Activated CD4-positive, alpha-beta memory T cell treated with anti-CD3 and anti-CD28 coated beads for 36 hours (primary cell): ENCODE results near the gene TP63. TPM values are rescaled to one million over a fixed set of nuclear protein-coding genes. Genes with fewer than 3 reads are reported as not detected.
"Not testable (repeated sequence)": the region's sequence is repeated elsewhere in the genome, so short reads cannot be mapped to it uniquely, and the experiment has no call there.

Source experiments
- CTCF ChIA-PET: fragments of 350-600 bp; sonication (Branson Sonifier 250); formaldehyde crosslinking; loops from one replicate; lab custom pipeline; 2021; ENCODE audit warnings: antibody characterized with exemption, inconsistent platforms; lab: Charles Lee
- POLR2A ChIA-PET: fragments of 350-600 bp; sonication (Branson Sonifier 250); formaldehyde crosslinking; loops from one replicate; lab custom pipeline; 2021; ENCODE audit warnings: antibody characterized with exemption; lab: Charles Lee
- DNase-seq: peaks from one replicate; pipeline ENCODE4 v3.0.0-alpha.2; 2020
- H3K27ac Mint-ChIP-seq: one replicate; pipeline ENCODE4 v1.8.0; 2021; ENCODE audit warnings: mixed read lengths
- H3K27me3 Mint-ChIP-seq: one replicate; pipeline ENCODE4 v1.8.0; 2021; ENCODE audit warnings: mixed read lengths
- H3K36me3 Mint-ChIP-seq: one replicate; pipeline ENCODE4 v1.8.0; 2021; ENCODE audit warnings: mixed read lengths
- H3K4me1 Mint-ChIP-seq: one replicate; pipeline ENCODE4 v1.8.0; 2021; ENCODE audit warnings: low read depth, mixed read lengths
- H3K4me3 Mint-ChIP-seq: one replicate; pipeline ENCODE4 v1.8.0; 2021; ENCODE audit warnings: mild to moderate bottlenecking, mixed read lengths
- H3K9me3 Mint-ChIP-seq: one replicate; pipeline ENCODE4 v1.8.0; 2021; ENCODE audit warnings: mixed read lengths
- intact Hi-C: fragments of 100-400 bp; cut with micrococcal nuclease; formaldehyde crosslinking; loops from one replicate; pipeline ENCODE4 v1.15.1; 2023
- total RNA-seq, 2 experiments: library from RNA; stranded (reverse); gene quantifications; one replicate each; pipeline ENCODE4 v1.2.3, GENCODE V29; 2021

Gene TP63
- under 1 TPM; 0.52 to 0.94 TPM for total RNA-seq

DNA sequence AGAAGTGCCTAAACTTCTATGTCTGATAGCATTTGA lies at the start of gene TP63:
Gene TP63 (plus strand): TSS at position 17 of the 36 bp plus-strand sequence. CDS start 127 bp downstream, outside the sequence.
- Mint-ChIP-seq H3K36me3 (no peaks in the 10 kb centered on the region), H3K27me3 (no peaks in the 10 kb centered on the region), H3K4me1 (peaks cover 19% of the 10 kb centered on the region), H3K4me3 (peak within 1 kb of the TSS; percentile 16), H3K27ac (no peak within 1 kb of the TSS), H3K9me3 (no peaks in the 10 kb centered on the region)
- intact Hi-C loops = no loop called here
- ChIA-PET POLR2A (no interaction called here), CTCF (no interaction called here)
- DNase-seq = no peak

DNA sequence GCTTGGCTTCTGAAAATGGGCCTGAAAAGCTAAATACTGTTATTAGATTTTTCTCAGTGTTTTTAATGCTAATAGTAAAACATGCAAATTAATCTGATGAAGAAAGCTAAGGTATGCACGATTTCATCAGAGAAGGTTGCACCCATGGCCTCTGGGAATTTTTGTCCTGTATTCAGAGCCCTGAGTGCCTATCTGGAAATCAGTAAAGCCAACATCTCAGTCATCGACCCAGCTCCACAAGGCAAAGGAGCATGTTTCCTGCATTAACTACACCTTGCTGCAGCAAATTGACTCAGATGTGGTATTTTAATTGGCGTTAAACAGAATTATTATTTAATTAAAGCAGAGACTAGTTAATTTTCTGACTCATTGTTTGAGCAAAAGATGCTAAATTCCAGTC lies 49.0 kb upstream of the TP63 start:
- intact Hi-C loops = no loop called here
- Mint-ChIP-seq H3K27me3 (peaks cover 7% of the 10 kb centered on the region), H3K27ac (no peak overlapping the region), H3K4me1 (peaks cover 10% of the 10 kb centered on the region), H3K36me3 (no peaks in the 10 kb centered on the region), H3K9me3 (no peaks in the 10 kb centered on the region), H3K4me3 (no peak overlapping the region)
- DNase-seq = no peak
- ChIA-PET POLR2A (no interaction called here), CTCF (no interaction called here)

DNA sequence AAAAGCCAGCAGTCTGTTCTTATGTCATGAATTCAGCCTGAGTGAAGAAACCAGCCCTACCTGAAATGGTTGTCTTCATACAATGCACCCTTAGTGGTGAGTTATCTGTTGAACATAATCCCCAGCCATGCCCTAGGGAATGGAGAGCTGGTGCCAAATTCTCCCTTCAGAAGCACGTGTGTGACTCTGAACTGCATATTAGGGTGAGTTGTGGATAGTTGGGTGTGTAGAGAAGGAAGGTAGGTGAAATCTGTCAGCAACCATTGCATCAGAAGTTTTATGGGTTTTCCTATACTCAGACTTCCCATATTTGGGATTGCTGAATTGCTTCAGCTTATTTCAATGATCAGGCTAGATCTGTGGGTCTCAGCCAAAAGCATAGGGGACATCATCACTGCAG lies 46.5 kb upstream of the TP63 start:
- H3K4me3 Mint-ChIP-seq = no peak overlapping the region
- H3K27ac Mint-ChIP-seq = no peak overlapping the region
- ChIA-PET CTCF (no interaction called here), POLR2A (no interaction called here)
- no peak for DNase-seq
- peaks cover 13% of the 10 kb centered on the region for H3K4me1 Mint-ChIP-seq
- intact Hi-C loops = no loop called here
- H3K36me3 Mint-ChIP-seq = no peaks in the 10 kb centered on the region
- no peaks in the 10 kb centered on the region for H3K9me3 Mint-ChIP-seq
- H3K27me3 Mint-ChIP-seq = peaks cover 7% of the 10 kb centered on the region

DNA sequence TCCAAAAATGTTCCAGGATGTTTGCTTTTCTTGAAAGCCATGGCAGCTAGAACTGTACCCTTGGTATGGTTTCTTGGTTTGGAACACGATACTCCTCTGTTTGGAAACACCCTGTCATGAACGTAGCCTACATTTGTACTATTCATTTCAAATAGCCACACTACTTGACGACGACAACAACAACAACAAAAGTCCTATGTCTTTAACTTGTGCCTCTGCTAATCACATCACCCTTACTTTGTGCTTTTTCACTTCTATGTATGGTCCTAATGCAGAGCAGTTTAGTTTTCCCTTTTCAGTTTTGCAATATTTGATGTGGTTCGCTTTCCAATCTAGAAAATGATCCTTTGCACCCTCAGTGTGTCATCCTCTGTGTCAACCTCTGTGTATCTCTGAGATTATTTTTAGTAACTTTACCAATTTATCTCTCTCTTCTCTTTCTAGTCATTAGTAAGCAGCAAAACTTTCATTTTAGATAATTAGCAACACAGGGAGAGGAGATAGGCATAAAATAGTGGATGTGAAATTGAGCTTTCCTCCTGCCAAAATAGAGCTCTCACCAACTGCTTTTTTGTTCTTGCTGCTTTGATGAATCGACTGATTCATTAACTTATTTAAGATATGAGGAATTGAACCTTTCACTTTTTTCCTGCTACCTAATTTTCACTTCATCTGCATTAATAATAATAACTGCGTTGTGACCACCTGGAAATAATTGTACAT lies 44.1 kb upstream of the TP63 start:
- POLR2A ChIA-PET = no interaction called here
- Mint-ChIP-seq H3K36me3 (no peaks in the 10 kb centered on the region), H3K27me3 (peaks cover 7% of the 10 kb centered on the region), H3K9me3 (peaks cover 1% of the 10 kb centered on the region), H3K4me3 (no peak overlapping the region), H3K4me1 (peaks cover 13% of the 10 kb centered on the region), H3K27ac (no peak overlapping the region)
- CTCF ChIA-PET = no interaction called here
- intact Hi-C loops = loop anchor here (2.0 kb wide), 2 partner anchors 14 to 22 kb away; no protein-coding TSS in a partner anchor
- no peak for DNase-seq

DNA sequence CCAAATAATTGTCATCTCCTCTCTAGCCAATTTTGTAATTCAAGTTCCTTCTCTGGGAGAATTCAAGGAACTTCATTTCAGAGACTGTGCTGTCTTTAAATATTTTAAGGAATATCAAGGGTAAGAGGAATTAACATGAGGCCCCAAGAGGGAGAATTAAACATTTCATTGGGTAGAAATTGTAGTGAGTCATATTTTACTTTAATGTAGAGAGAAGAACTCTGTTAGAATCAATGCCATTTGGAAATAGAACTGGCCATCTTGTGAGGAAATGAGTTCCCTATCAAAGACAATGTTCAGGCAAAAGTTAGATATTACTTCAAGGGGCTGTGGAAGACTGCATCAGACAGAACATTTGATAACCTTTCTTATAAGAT lies 43.5 kb upstream of the TP63 start:
- no peak overlapping the region for H3K4me3 Mint-ChIP-seq
- no peak overlapping the region for H3K27ac Mint-ChIP-seq
- peaks cover 2% of the 10 kb centered on the region for H3K36me3 Mint-ChIP-seq
- POLR2A ChIA-PET = no interaction called here
- intact Hi-C loops = loop anchor here (2.0 kb wide), 2 partner anchors 15 to 23 kb away; no protein-coding TSS in a partner anchor
- CTCF ChIA-PET = no interaction called here
- peaks cover 7% of the 10 kb centered on the region for H3K27me3 Mint-ChIP-seq
- peaks cover 13% of the 10 kb centered on the region for H3K4me1 Mint-ChIP-seq
- DNase-seq = no peak
- H3K9me3 Mint-ChIP-seq = peaks cover 5% of the 10 kb centered on the region

DNA sequence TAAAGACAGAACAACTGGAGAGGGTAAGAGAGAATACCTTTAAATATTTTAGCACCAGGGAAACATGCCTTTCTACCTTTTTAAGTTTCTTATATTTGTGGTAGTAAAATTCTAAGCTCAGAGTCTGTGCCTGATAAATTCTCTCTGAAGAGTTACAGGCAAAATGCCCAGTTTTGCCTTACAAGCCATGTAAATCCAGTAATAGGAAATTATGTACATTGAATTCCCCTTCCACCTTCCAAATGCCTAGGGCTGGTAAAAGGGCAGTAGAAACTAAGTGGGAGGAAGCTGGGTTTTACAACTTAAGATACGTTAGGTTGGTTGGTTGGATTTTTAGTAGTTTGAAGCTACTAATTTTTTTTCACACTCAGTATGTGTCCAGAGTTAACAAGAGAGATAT lies 43.1 kb upstream of the TP63 start:
- no peak overlapping the region for H3K27ac Mint-ChIP-seq
- intact Hi-C loops = no loop called here
- ChIA-PET POLR2A (no interaction called here), CTCF (no interaction called here)
- H3K9me3 Mint-ChIP-seq = peaks cover 5% of the 10 kb centered on the region
- H3K27me3 Mint-ChIP-seq = peaks cover 7% of the 10 kb centered on the region
- no peak for DNase-seq
- H3K36me3 Mint-ChIP-seq = peaks cover 2% of the 10 kb centered on the region
- H3K4me1 Mint-ChIP-seq = peaks cover 13% of the 10 kb centered on the region
- H3K4me3 Mint-ChIP-seq = no peak overlapping the region

DNA sequence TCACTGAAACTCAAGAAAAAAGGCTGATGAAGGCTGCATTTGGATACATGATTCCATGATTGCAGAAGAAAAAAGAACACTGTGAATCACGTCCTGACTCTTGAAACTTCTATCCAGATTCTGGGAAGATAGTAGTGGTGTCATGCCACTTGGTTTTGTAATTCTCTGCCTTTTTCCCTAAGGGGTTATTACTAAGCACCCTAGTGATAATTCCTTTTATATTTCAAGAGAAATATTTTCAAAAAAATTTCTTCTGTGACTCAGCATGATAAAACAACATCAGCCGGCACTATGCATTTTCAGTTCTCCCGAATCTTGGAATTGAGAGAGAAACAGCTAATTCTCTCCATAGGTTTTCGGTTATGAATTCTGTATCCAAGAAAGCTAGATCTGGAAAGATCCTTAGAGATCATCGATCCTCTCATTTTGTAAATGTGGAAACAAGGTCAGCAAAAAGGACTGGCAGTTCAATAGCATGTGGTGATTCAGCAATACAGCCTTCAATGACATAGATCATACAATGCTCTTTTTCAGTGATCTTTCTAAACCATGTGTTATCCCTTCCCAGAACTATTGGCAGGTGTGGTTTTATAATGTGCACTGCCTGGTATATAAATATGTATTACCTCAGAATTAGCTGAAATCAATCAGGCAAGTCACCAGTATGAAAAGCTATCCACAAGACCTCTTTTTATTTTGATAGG lies 42.6 kb upstream of the TP63 start:
- ChIA-PET POLR2A (no interaction called here), CTCF (no interaction called here)
- intact Hi-C loops = no loop called here
- Mint-ChIP-seq H3K27ac (no peak overlapping the region), H3K4me3 (no peak overlapping the region), H3K27me3 (peaks cover 7% of the 10 kb centered on the region), H3K9me3 (peaks cover 5% of the 10 kb centered on the region), H3K4me1 (peaks cover 13% of the 10 kb centered on the region), H3K36me3 (peaks cover 2% of the 10 kb centered on the region)
- DNase-seq = no peak

DNA sequence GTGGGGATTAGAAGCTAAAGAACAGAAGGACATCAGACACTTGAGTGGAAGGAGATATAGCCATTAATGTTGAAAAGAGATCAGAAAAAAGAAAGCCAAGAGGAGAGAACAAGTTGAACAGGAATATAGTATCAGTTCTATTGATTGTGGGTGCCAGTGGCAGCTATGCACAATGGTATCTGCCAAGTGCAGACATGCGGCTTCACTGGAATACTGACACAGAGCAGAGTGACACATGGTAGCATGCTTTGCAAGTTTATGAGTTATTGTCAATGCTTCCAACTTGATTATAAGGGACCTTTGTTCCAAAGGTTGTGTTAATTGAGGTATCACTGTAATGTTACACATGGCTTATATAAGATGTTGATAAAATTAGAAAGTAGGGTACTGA lies 42.0 kb upstream of the TP63 start:
- Mint-ChIP-seq H3K4me1 (peaks cover 13% of the 10 kb centered on the region), H3K9me3 (peaks cover 5% of the 10 kb centered on the region), H3K4me3 (no peak overlapping the region), H3K27me3 (peaks cover 7% of the 10 kb centered on the region), H3K36me3 (peaks cover 2% of the 10 kb centered on the region), H3K27ac (no peak overlapping the region)
- CTCF ChIA-PET = no interaction called here
- POLR2A ChIA-PET = no interaction called here
- intact Hi-C loops = no loop called here
- DNase-seq = no peak

DNA sequence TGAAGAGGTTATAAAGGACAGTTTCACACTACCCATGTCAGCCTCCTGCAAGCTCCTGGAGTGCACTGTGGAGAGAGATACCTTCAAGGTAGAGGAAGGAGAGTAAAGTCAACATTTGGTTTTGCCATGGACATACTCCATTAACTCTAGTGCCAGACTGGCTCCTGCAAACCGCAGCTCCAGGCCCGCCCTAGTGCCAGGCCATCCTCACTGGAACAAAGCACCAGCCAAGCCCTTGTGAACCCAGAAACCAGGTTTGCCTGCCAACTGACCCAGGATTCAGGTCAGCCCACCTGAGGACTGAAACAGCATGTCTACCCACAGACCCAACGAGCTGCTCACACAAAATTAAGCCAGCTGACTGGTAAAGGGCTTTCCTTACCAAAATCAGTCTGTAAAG lies 41.0 kb upstream of the TP63 start:
- H3K4me3 Mint-ChIP-seq = no peak overlapping the region
- intact Hi-C loops = no loop called here
- peaks cover 13% of the 10 kb centered on the region for H3K4me1 Mint-ChIP-seq
- ChIA-PET CTCF (no interaction called here), POLR2A (no interaction called here)
- H3K9me3 Mint-ChIP-seq = peaks cover 5% of the 10 kb centered on the region
- peaks cover 2% of the 10 kb centered on the region for H3K36me3 Mint-ChIP-seq
- peaks cover under 1% of the 10 kb centered on the region for H3K27me3 Mint-ChIP-seq
- H3K27ac Mint-ChIP-seq = no peak overlapping the region
- no peak for DNase-seq

DNA sequence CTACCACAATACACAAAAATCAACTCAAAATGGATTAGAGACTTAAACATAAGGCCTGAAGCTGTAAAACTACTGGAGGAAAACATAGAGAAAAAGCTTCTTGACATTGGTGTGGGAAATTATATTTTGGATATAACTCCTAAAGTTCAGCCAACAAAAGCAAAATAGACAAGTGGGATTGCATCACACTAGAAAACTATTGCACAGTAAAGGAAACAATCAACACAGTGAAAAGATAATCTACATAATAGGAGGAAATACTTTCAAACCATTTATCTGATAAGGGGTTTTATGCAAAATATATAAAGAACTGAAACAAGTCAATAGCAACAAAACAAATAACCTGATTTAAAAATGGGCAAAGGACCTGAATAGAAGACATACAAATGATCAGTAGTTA lies 37.6 kb upstream of the TP63 start:
- H3K27me3 Mint-ChIP-seq = no peaks in the 10 kb centered on the region
- ChIA-PET POLR2A (no interaction called here), CTCF (no interaction called here)
- H3K27ac Mint-ChIP-seq = no peak overlapping the region
- peaks cover 2% of the 10 kb centered on the region for H3K36me3 Mint-ChIP-seq
- peaks cover 5% of the 10 kb centered on the region for H3K9me3 Mint-ChIP-seq
- no peak overlapping the region for H3K4me3 Mint-ChIP-seq
- intact Hi-C loops = no loop called here
- DNase-seq = no peak
- H3K4me1 Mint-ChIP-seq = no peaks in the 10 kb centered on the region

DNA sequence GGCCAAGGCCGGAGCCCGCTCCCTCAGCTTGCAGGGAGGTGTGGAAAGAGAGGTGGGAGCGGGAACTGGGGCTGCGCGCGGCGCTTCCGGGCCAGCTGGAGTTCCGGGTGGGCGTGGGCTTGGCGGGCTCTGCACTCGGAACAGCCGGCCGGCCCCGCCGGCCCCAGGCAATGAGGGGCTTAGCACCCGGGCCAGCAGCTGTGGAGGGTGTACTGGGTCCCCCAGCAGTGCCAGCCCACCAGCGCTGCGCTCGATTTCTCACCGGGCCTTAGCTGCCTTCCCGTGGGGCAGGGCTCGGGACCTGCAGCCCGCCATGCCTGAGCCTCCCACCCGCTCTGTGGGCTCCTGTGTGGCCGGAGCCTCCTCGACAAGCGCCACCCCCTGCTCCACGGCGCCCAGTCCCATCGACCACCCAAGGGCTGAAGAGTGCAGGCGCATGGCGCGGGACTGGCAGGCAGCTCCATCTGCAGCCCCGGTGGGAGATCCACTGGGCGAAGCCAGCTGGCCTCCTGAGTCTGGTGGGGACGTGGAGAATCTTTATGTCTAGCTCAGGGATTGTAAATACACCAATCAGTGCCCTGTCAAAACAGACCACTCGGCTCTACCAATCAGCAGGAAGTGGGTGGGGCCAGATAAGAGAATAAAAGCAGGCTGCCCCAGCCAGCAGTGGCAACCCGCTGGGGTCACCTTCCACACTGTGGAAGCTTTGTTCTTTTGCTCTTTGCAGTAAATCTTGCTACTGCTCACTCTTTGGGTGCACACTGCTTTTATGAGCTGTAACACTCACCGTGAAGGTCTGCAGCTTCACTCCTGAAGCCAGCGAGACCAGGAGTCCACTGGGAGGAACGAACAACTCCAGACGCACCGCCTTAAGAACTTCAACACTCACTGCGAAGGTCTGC lies 34.9 kb upstream of the TP63 start:
- intact Hi-C loops, H3K9me3 Mint-ChIP-seq, H3K27ac Mint-ChIP-seq, H3K36me3 Mint-ChIP-seq, H3K4me1 Mint-ChIP-seq, CTCF ChIA-PET, H3K27me3 Mint-ChIP-seq, H3K4me3 Mint-ChIP-seq, POLR2A ChIA-PET, DNase-seq: not testable (repeated sequence)

DNA sequence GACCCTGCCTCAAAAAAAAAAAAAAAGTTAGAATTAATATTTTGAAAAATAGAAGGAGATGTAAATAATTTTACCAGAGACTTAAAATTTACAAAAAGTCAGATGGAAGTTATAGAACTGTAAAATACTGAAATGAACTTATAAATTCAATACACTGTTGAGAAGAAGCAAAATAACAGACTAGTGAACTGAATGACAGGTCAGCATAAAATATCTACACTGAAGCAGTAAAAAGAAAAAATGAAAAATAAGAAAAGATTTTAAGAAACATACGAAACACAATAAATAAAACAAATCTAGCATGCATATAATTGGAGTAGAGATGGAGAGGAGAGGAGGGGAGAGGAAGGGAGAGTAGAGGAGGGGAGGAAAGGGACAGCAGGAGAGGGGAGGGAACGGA lies 33.3 kb upstream of the TP63 start:
- ChIA-PET CTCF (no interaction called here), POLR2A (no interaction called here)
- Mint-ChIP-seq H3K27me3 (no peaks in the 10 kb centered on the region), H3K27ac (no peak overlapping the region), H3K4me3 (no peak overlapping the region), H3K4me1 (no peaks in the 10 kb centered on the region), H3K9me3 (no peaks in the 10 kb centered on the region), H3K36me3 (no peaks in the 10 kb centered on the region)
- DNase-seq = no peak
- intact Hi-C loops = no loop called here
